Measurements from ENCODE around the gene ESF1. TPM values are rescaled to one million over a fixed set of nuclear protein-coding genes. Genes with fewer than 3 reads are reported as not detected.
A peak's percentile ranks its signal among the peaks of the same experiment; 100 is the strongest.

The ESF1 gene
- total and polyA plus RNA-seq, 4 donors: 7.9 to 14.6 (median 10.4) TPM

- WGBS, 2 donors: 85 to 95% methylated on average over 3 of the region's 3 CpGs
- peak; percentile 27 to 54 (median 40) for DNase-seq
- TF ChIP-seq CTCF (IDR thresholded peaks at IDR 0.05; ENCODE audit: control extremely low read depth, extremely low read depth): no peak
- Histone ChIP-seq H3K36me3 (ENCODE audit: control insufficient read depth in 4 of 4, insufficient read depth in 4 of 4, low read length in 4 of 4) (no peaks in the 10 kb centered on the region), H3K27ac (ENCODE audit: low read depth in 1 of 2, low read length in 1 of 2) (no peak overlapping the region), H3K9ac (ENCODE audit: insufficient read depth in 1 of 2, low read length in 2 of 2) (no peak overlapping the region), H3K27me3 (ENCODE audit: control insufficient read depth in 3 of 3, insufficient read depth in 3 of 3, low read length in 2 of 3) (no peaks in the 10 kb centered on the region), H3K4me1 (ENCODE audit: control insufficient read depth in 5 of 5, insufficient read depth in 5 of 5, low read length in 5 of 5) (peaks cover 0 to 36% (median 5%) of the 10 kb centered on the region in 5 donors), H3K9me3 (ENCODE audit: control insufficient read depth in 4 of 4, insufficient read depth in 3 of 4, low read length in 3 of 4) (no peaks in the 10 kb centered on the region), H3K4me3 (no peak overlapping the region)
- ATAC-seq (ENCODE audit: insufficient read depth, low FRiP score): no peak
Observed at GRCh38 chr20:13676682-13677081, 108.0 kb downstream of the ESF1 start.

GRCh38 chr20:13672690-13673089 lies 112.0 kb downstream of the ESF1 start:
- TF ChIP-seq CTCF (IDR thresholded peaks at IDR 0.05; ENCODE audit: control extremely low read depth, extremely low read depth): no peak
- Histone ChIP-seq H3K4me1 (ENCODE audit: control insufficient read depth in 5 of 5, insufficient read depth in 5 of 5, low read length in 5 of 5) (peaks cover 0 to 23% (median 1%) of the 10 kb centered on the region in 5 donors), H3K36me3 (ENCODE audit: control insufficient read depth in 4 of 4, insufficient read depth in 4 of 4, low read length in 4 of 4) (no peaks in the 10 kb centered on the region), H3K9ac (ENCODE audit: insufficient read depth in 1 of 2, low read length in 2 of 2) (no peak overlapping the region), H3K27me3 (ENCODE audit: control insufficient read depth in 3 of 3, insufficient read depth in 3 of 3, low read length in 2 of 3) (no peaks in the 10 kb centered on the region), H3K9me3 (ENCODE audit: control insufficient read depth in 4 of 4, insufficient read depth in 3 of 4, low read length in 3 of 4) (no peaks in the 10 kb centered on the region), H3K4me3 (no peak overlapping the region), H3K27ac (ENCODE audit: low read depth in 1 of 2, low read length in 1 of 2) (no peak overlapping the region)
- DNase-seq (no peak), ATAC-seq (ENCODE audit: insufficient read depth, low FRiP score) (peak; percentile 9)
- WGBS, 2 donors: 71 to 86% methylated on average over 3 of the region's 3 CpGs

- no peaks in the 10 kb centered on the region for H3K9me3 ChIP-seq (ENCODE audit: control insufficient read depth in 4 of 4, insufficient read depth in 3 of 4, low read length in 3 of 4)
- peaks cover 0 to 17% (median 0%) of the 10 kb centered on the region in 5 donors for H3K4me1 ChIP-seq (ENCODE audit: control insufficient read depth in 5 of 5, insufficient read depth in 5 of 5, low read length in 5 of 5)
- H3K27ac ChIP-seq (ENCODE audit: low read depth in 1 of 2, low read length in 1 of 2): no peak overlapping the region
- peak; percentile 44 for ATAC-seq (ENCODE audit: insufficient read depth, low FRiP score)
- no peaks in the 10 kb centered on the region for H3K36me3 ChIP-seq (ENCODE audit: control insufficient read depth in 4 of 4, insufficient read depth in 4 of 4, low read length in 4 of 4)
- H3K9ac ChIP-seq (ENCODE audit: insufficient read depth in 1 of 2, low read length in 2 of 2): no peak overlapping the region
- DNase-seq: peak in 2 of 3 donors; percentile 48 to 58
- no peaks in the 10 kb centered on the region for H3K27me3 ChIP-seq (ENCODE audit: control insufficient read depth in 3 of 3, insufficient read depth in 3 of 3, low read length in 2 of 3)
- no peak for TF ChIP-seq CTCF (IDR thresholded peaks at IDR 0.05; ENCODE audit: control extremely low read depth, extremely low read depth)
- WGBS, 2 donors: 33 to 62% methylated on average over 1 of the region's 1 CpG
- H3K4me3 ChIP-seq: no peak overlapping the region
Observed at GRCh38 chr20:13671916-13672378, 112.8 kb downstream of the ESF1 start.

- no peak overlapping the region for H3K9ac ChIP-seq (ENCODE audit: insufficient read depth in 1 of 2, low read length in 2 of 2)
- 67 to 85% methylated on average over 2 of the region's 2 CpGs for WGBS, 2 donors
- no peaks in the 10 kb centered on the region for H3K36me3 ChIP-seq (ENCODE audit: control insufficient read depth in 4 of 4, insufficient read depth in 4 of 4, low read length in 4 of 4)
- no peak overlapping the region for H3K27ac ChIP-seq (ENCODE audit: low read depth in 1 of 2, low read length in 1 of 2)
- no peaks in the 10 kb centered on the region for H3K9me3 ChIP-seq (ENCODE audit: control insufficient read depth in 4 of 4, insufficient read depth in 3 of 4, low read length in 3 of 4)
- TF ChIP-seq CTCF (IDR thresholded peaks at IDR 0.05; ENCODE audit: control extremely low read depth, extremely low read depth): no peak
- DNase-seq: no peak
- H3K27me3 ChIP-seq (ENCODE audit: control insufficient read depth in 3 of 3, insufficient read depth in 3 of 3, low read length in 2 of 3): no peaks in the 10 kb centered on the region
- peaks cover 0 to 13% (median 0%) of the 10 kb centered on the region in 5 donors for H3K4me1 ChIP-seq (ENCODE audit: control insufficient read depth in 5 of 5, insufficient read depth in 5 of 5, low read length in 5 of 5)
- H3K4me3 ChIP-seq: no peak overlapping the region
- no peak for ATAC-seq (ENCODE audit: insufficient read depth, low FRiP score)
Observed at GRCh38 chr20:13671512-13671911, 113.2 kb downstream of the ESF1 start.
